ENCODE results near the gene COL16A1.

The COL16A1 gene

DNA sequence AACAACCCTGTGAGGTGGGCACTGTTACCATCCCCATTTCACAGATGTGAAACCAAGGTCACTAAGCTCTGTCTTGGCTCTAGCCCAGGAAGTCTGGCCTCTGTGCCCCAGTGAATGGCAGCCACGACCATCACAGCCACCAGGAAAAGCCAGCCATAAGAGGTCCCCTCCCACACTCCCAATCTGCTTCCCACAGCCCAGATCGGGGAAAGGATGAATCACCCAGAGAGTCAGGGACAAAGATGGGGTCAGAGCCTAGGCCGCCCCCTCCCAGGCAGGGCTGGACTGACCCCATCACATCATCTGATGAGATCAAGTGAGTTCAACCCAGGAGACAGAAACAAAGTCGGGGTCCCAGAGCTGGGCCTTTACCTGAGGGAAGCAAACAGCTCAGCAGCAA is 22.9 kb upstream of the COL16A1 start:
- DNase-seq (ENCODE audit: low spot score): no peak
- in situ Hi-C loops (cut with MboI; ENCODE audit: low pct_unique_long_range_greater_than_20kb, low sequenced_read_pairs, unreplicated experiment): no loop called here
- TF ChIP-seq, protein P1, sequence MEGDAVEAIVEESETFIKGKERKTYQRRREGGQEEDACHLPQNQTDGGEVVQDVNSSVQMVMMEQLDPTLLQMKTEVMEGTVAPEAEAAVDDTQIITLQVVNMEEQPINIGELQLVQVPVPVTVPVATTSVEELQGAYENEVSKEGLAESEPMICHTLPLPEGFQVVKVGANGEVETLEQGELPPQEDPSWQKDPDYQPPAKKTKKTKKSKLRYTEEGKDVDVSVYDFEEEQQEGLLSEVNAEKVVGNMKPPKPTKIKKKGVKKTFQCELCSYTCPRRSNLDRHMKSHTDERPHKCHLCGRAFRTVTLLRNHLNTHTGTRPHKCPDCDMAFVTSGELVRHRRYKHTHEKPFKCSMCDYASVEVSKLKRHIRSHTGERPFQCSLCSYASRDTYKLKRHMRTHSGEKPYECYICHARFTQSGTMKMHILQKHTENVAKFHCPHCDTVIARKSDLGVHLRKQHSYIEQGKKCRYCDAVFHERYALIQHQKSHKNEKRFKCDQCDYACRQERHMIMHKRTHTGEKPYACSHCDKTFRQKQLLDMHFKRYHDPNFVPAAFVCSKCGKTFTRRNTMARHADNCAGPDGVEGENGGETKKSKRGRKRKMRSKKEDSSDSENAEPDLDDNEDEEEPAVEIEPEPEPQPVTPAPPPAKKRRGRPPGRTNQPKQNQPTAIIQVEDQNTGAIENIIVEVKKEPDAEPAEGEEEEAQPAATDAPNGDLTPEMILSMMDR (IDR thresholded peaks at IDR 0.05; ENCODE audit: extremely low read depth, insufficient read depth, missing control alignments): no peak

DNA sequence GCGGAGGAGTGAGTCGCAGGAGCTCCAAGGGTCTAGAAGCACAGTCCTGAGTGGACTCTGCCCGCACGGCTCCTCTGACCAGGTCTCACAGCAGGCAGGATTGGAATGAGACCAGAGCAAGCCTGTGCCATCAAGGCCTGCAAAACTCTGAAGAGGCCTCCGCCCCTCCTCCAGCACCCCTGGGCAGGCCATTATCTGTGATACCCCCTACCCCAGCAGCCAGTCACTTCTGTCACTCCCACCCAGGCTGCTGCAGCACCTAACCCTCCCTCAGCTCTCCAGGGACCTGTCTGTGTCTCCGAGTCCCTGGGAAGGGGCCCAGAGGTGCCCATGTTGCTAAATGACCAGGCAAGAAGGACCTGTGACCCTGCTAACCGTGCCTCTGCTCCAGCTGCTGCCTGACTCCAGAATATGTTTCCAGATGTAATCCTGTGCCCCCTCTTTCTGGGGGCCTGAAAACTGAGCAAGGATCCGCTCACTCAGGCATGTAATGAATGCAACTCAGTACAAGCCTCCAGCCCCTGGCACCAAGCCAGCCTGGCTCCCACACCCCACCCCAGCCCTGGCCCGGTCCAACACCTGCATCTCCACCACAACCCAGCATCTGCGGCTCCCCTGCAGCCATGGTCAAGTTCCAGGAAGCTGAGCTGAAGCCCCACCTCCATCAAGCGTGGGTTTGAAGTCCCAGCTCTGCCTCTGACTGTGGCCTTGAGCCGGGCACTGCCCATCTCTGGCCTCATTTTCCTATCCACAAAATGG is 22.1 kb upstream of the COL16A1 start:
- no peak for DNase-seq (ENCODE audit: low spot score)
- TF ChIP-seq, protein P1 (IDR thresholded peaks at IDR 0.05; ENCODE audit: extremely low read depth, insufficient read depth, missing control alignments): no peak
- in situ Hi-C loops (cut with MboI; ENCODE audit: low pct_unique_long_range_greater_than_20kb, low sequenced_read_pairs, unreplicated experiment): no loop called here

DNA sequence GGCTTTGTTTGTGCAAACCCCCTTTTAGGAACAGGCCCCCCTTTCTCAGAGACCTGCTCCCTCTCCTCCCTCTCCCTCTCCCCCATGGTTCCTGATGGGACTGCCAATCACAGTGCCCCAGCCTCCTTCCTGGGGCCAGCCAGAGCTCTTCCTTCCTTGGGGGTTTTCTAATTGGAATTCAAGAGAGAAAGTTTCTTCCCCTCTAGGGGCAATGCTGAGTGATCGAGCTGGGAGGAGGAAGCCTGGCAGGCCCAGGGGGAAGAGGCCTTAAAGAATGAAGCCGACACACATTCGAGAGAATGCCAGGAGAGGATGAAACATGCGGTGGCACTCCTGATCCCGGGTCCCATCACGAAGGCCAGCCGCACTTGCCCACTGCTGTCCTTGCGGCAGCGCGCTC is 21.3 kb upstream of the COL16A1 start:
- in situ Hi-C loops (cut with MboI; ENCODE audit: low pct_unique_long_range_greater_than_20kb, low sequenced_read_pairs, unreplicated experiment): no loop called here
- no peak for DNase-seq (ENCODE audit: low spot score)
- TF ChIP-seq, protein P1 (IDR thresholded peaks at IDR 0.05; ENCODE audit: extremely low read depth, insufficient read depth, missing control alignments): no peak

DNA sequence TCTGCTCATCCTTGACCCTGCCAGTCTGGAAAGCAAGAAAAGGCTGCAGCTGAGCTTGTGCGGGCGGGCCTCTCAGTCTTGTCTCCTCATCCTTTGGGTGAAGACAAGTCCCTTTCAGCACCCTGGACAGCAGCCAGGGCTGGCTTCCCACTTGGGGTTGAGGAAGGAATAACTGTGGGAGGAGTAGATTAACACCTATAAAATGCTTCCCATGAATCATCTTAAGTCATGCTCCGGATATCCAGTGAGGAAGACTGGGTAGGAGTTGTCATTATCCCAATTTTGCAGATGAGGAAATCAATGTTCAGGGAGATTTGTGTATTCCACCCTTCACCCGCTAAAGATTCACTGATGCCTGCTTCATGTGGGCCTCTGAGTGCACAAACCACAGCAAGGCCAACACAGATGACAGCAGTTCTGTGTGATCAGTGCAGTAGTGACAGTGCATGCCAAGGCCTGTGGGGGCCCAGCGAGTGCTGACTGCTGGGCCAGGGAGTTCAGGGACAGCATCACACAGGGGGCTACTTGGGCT is 20.1 kb upstream of the COL16A1 start:
- peak; percentile 74 for DNase-seq (ENCODE audit: low spot score)
- TF ChIP-seq, protein P1 (IDR thresholded peaks at IDR 0.05; ENCODE audit: extremely low read depth, insufficient read depth, missing control alignments): no peak
- in situ Hi-C loops (cut with MboI; ENCODE audit: low pct_unique_long_range_greater_than_20kb, low sequenced_read_pairs, unreplicated experiment): no loop called here

DNA sequence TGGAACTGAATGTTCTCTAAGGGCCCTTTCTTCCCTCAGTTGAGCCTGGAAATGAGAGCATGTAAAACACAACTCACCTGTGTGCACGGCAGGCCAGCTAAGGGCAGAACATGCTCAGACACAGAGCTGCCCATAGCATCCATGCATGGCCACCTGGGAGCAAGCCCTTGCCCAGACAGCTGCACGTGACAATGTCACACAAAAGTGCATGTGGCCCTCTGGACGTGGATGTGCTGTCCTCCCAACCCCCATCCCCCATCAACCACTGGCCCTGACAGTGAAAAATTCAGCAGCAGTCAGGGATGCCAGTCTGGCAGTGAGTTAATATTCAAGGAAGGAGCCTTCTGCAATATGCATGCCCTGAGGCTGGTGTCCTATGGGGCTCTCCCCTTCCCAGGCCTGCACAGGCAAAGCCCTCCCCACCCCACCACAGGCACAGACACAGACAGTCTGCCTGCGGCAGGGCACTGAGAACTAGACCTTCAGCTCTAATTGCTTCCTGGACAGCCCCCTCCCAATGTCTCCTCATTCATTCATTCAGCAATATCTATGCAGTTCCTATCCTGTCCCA is 14.6 kb upstream of the COL16A1 start:
- DNase-seq (ENCODE audit: low spot score): no peak
- TF ChIP-seq, protein P1 (IDR thresholded peaks at IDR 0.05; ENCODE audit: extremely low read depth, insufficient read depth, missing control alignments): no peak
- in situ Hi-C loops (cut with MboI; ENCODE audit: low pct_unique_long_range_greater_than_20kb, low sequenced_read_pairs, unreplicated experiment): loop anchor here (10.0 kb wide), 1 partner anchor 54 kb away; no protein-coding TSS in a partner anchor

DNA sequence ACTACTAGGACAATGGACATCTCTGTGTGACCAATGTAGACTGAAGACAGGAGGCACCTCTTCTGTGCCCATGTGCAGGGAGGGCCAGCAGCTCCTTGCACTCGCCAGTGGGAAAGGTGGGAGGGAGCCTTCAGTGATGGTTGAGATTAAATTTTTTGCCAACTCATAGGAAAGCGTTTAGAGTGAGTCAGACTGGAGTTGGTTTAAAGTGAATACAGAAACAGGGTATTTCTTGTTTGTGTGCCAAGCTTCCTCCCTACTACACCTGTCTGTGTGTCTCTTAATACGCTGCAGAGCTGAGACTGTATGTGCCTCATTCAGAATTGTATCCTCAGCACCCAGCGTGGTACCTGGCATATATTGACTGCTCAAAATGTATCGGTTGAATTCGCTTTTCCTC is 13.5 kb upstream of the COL16A1 start:
- TF ChIP-seq, protein P1 (IDR thresholded peaks at IDR 0.05; ENCODE audit: extremely low read depth, insufficient read depth, missing control alignments): no peak
- in situ Hi-C loops (cut with MboI; ENCODE audit: low pct_unique_long_range_greater_than_20kb, low sequenced_read_pairs, unreplicated experiment): loop anchor here (10.0 kb wide), 1 partner anchor 53 kb away; no protein-coding TSS in a partner anchor
- DNase-seq (ENCODE audit: low spot score): no peak

Data from GM13977 (cell line).